RWPE2 (cell line): ENCODE results near the gene AMER2.

ENCODE experiments used
- ATAC-seq: fragments of 200-7000 bp; cut with Tn5 transposase; 3 replicates; pipeline ENCODE4 v1.9.1; 2021; ENCODE audit warnings: low read depth
- DNase-seq: peaks from one replicate; pipeline ENCODE4 v3.0.0-alpha.2; 2020; ENCODE audit warnings: low spot score
- H3K27ac ChIP-seq: fragments of 450-650 bp; 2 replicates; pipeline ENCODE4 v1.5.1; 2017; ENCODE audit warnings: mild to moderate bottlenecking; ENCODE audit not compliant: poor library complexity, severe bottlenecking
- H3K27me3 ChIP-seq: fragments of 250-450 bp; sonication (Bioruptor Pico); 2 replicates; pipeline ENCODE4 v1.5.1; 2021; ENCODE audit warnings: mild to moderate bottlenecking, moderate library complexity; ENCODE audit not compliant: insufficient read depth, poor library complexity, severe bottlenecking
- H3K36me3 ChIP-seq: fragments of 250-450 bp; sonication (Bioruptor Pico); 2 replicates; pipeline ENCODE4 v1.5.1; 2020; ENCODE audit warnings: low read depth, mild to moderate bottlenecking, moderate library complexity
- H3K4me1 ChIP-seq: fragments of 250-450 bp; sonication (Bioruptor Pico); 2 replicates; pipeline ENCODE4 v1.5.1; 2021; ENCODE audit warnings: mild to moderate bottlenecking, moderate library complexity; ENCODE audit not compliant: insufficient read depth, poor library complexity, severe bottlenecking
- H3K4me3 ChIP-seq: fragments of 250-450 bp; sonication (Bioruptor Pico); 2 replicates; pipeline ENCODE4 v1.5.1; 2021; ENCODE audit warnings: mild to moderate bottlenecking, moderate library complexity; ENCODE audit not compliant: severe bottlenecking
- H3K9me3 ChIP-seq: fragments of 250-450 bp; sonication (Bioruptor Pico); 2 replicates; pipeline ENCODE4 v1.5.1; 2021; ENCODE audit warnings: mild to moderate bottlenecking, moderate library complexity; ENCODE audit not compliant: severe bottlenecking
- TF ChIP-seq, protein P1 (sequence below): fragments of 450-650 bp; IDR thresholded peaks from one replicate; pipeline ENCODE4 v1.5.1; 2017; ENCODE audit warnings: mild to moderate bottlenecking, moderate library complexity; ENCODE audit not compliant: poor library complexity, severe bottlenecking

AMER2 gene

DNA sequence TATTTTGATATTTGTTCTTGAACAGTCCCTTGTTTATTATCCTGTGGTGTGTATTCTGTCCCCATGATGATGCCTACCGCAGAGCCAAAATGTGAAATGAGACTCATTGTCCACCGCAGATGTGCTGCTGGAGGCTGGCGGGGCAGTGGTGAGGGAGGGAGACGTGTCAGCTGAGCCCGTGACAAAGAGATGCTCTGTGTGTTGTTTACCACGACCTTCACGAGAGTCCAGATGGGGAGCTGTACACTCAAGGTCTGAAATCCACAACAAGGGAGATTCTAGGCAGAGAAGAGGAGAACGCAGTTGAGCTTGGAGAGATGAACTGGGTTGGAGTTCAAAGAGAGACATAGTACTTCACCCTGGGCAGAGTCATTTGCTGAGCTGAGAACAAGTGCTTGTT is 20.8 kb upstream of the AMER2 start:
- ATAC-seq, result no peak
- DNase-seq, result no peak
- TF ChIP-seq, protein P1, sequence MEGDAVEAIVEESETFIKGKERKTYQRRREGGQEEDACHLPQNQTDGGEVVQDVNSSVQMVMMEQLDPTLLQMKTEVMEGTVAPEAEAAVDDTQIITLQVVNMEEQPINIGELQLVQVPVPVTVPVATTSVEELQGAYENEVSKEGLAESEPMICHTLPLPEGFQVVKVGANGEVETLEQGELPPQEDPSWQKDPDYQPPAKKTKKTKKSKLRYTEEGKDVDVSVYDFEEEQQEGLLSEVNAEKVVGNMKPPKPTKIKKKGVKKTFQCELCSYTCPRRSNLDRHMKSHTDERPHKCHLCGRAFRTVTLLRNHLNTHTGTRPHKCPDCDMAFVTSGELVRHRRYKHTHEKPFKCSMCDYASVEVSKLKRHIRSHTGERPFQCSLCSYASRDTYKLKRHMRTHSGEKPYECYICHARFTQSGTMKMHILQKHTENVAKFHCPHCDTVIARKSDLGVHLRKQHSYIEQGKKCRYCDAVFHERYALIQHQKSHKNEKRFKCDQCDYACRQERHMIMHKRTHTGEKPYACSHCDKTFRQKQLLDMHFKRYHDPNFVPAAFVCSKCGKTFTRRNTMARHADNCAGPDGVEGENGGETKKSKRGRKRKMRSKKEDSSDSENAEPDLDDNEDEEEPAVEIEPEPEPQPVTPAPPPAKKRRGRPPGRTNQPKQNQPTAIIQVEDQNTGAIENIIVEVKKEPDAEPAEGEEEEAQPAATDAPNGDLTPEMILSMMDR, result no peak

DNA sequence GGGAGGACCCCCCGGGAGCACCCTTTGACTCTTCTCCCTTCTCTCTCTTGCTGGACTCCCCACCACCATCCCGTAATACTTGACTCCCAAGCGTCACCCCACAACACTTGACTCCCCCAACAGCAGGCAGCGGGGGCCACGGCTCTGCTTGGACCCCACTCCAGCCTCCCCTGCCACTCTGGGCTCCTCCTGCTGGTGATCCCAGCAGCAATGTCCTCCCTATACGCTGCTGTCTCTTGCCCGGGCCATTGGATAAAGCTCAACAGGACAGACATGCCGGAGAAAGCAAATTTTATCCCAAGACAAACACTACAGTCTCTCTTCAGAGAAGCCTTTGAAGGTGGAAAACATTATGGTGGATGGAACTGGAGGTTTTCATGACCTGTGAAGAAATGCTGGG is 20.4 kb upstream of the AMER2 start:
- Histone ChIP-seq H3K4me3 (no peak overlapping the region), H3K9me3 (no peaks in the 10 kb centered on the region), H3K27me3 (peaks cover 20% of the 10 kb centered on the region), H3K36me3 (no peaks in the 10 kb centered on the region), H3K27ac (no peak overlapping the region), H3K4me1 (no peaks in the 10 kb centered on the region)
- TF ChIP-seq, protein P1, result no peak
- ATAC-seq (no peak), DNase-seq (no peak)

More for the DNA sequence above, 20.8 kb upstream of the AMER2 start:
- Histone ChIP-seq H3K36me3 (no peaks in the 10 kb centered on the region), H3K27me3 (peaks cover 20% of the 10 kb centered on the region), H3K4me1 (no peaks in the 10 kb centered on the region), H3K27ac (no peak overlapping the region), H3K9me3 (no peaks in the 10 kb centered on the region), H3K4me3 (no peak overlapping the region)

DNA sequence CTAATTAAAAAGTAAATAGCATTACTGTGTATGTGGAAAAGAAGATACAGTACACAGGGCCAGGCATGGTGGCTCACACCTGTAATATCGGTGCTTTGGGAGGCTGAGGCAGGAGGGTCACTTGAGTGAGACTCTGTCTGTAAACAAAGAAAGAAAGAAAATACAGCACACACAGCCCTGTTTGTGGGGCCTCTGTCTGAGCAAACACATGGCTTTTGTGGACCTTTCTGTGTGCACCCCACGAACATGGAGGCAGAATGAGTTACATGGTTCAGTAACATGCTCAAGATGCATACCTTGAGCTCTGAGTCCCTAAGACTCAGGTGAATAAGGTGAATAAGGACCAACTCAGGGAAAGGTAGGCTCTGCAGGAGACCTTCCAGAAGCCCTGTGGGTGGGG is 20.0 kb upstream of the AMER2 start:
- ATAC-seq, result no peak
- no peak for DNase-seq
- TF ChIP-seq, protein P1, result no peak
- H3K27ac ChIP-seq, result no peak overlapping the region
- H3K4me3 ChIP-seq, result no peak overlapping the region
- no peaks in the 10 kb centered on the region for H3K9me3 ChIP-seq
- H3K36me3 ChIP-seq, result no peaks in the 10 kb centered on the region
- H3K4me1 ChIP-seq, result no peaks in the 10 kb centered on the region
- peaks cover 20% of the 10 kb centered on the region for H3K27me3 ChIP-seq

DNA sequence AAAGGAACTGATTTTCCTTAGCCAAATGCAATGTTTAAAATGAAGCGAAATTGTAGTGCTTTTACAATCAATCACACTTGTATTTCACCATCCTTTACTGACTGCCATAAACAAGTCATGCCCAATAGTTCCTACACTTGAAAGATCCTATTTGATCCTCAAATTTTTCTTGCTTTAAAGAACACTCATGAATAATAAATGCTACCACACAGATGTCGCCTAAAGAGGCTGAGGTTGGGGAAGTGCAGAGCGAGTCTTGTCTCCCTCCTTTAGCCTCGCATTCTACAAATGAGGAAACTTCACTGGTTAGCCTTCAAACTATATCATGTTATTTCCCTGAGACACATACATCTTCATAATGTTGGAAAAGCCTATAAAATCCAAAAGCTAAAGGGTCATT is 18.7 kb upstream of the AMER2 start:
- Histone ChIP-seq H3K4me3 (no peak overlapping the region), H3K27me3 (peaks cover 20% of the 10 kb centered on the region), H3K9me3 (no peaks in the 10 kb centered on the region), H3K36me3 (no peaks in the 10 kb centered on the region), H3K4me1 (no peaks in the 10 kb centered on the region), H3K27ac (no peak overlapping the region)
- DNase-seq (no peak), ATAC-seq (no peak)
- TF ChIP-seq, protein P1, result no peak

DNA sequence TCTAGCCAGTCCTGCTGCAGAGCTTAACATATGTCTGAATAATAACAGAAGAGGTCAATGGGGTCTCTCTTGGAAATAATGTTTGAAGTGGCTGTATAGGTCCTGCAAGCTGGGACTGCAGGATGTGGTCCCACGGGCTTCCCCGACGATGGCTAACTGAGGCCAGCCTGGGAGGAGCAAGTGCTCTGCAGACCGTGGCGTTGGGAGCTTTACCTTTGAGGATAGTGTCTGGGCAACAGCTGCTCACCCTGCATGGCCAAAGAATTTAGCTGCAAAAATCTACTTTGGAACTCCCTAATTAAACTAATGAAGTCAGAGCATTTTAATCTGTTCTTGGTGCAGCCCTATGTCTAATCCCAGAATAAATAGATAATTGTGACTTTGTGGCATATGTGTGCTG is 18.2 kb upstream of the AMER2 start:
- DNase-seq (no peak), ATAC-seq (no peak)
- TF ChIP-seq, protein P1, result no peak
- Histone ChIP-seq H3K9me3 (no peaks in the 10 kb centered on the region), H3K27me3 (peaks cover 20% of the 10 kb centered on the region), H3K4me1 (no peaks in the 10 kb centered on the region), H3K36me3 (no peaks in the 10 kb centered on the region), H3K4me3 (no peak overlapping the region), H3K27ac (no peak overlapping the region)
